ENCODE measurements around the gene TRIM26.

- TF ChIP-seq, protein P1, sequence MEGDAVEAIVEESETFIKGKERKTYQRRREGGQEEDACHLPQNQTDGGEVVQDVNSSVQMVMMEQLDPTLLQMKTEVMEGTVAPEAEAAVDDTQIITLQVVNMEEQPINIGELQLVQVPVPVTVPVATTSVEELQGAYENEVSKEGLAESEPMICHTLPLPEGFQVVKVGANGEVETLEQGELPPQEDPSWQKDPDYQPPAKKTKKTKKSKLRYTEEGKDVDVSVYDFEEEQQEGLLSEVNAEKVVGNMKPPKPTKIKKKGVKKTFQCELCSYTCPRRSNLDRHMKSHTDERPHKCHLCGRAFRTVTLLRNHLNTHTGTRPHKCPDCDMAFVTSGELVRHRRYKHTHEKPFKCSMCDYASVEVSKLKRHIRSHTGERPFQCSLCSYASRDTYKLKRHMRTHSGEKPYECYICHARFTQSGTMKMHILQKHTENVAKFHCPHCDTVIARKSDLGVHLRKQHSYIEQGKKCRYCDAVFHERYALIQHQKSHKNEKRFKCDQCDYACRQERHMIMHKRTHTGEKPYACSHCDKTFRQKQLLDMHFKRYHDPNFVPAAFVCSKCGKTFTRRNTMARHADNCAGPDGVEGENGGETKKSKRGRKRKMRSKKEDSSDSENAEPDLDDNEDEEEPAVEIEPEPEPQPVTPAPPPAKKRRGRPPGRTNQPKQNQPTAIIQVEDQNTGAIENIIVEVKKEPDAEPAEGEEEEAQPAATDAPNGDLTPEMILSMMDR (IDR thresholded peaks at IDR 0.05), result no peak
- TF ChIP-seq EZH2 (IDR thresholded peaks at IDR 0.05; ENCODE audit: borderline replicate concordance, insufficient read depth, low read depth, low read length, poor library complexity, severe bottlenecking), result no peak
These were observed 77.4 kb downstream of the TRIM26 start, which contains the start of gene TRIM40 for GRCh38 chr6:30135757-30136156.

Data from B cell (primary cell).